HG02938 (cell line): ENCODE measurements around the gene SRCAP.

Source experiments
- ATAC-seq: cut with Tn5 transposase; IDR thresholded peaks from one replicate; pipeline ENCODE4 v1.9.1; 2021; ENCODE audit warnings: mild to moderate bottlenecking, moderate library complexity; ENCODE audit not compliant: unreplicated experiment

The SRCAP gene

GRCh38 chr16:30773826-30774225, 74.9 kb downstream of the SRCAP start:
- ATAC-seq = no peak

- ATAC-seq = no peak
These were observed 75.6 kb downstream of the SRCAP start for GRCh38 chr16:30774367-30775130.

- ATAC-seq = no peak
These were observed 76.1 kb downstream of the SRCAP start for GRCh38 chr16:30775131-30775391.

- peak; percentile 60 for ATAC-seq
These were observed 76.6 kb downstream of the SRCAP start for GRCh38 chr16:30775392-30776188.

GRCh38 chr16:30777591-30778297, 78.8 kb downstream of the SRCAP start:
- no peak for ATAC-seq

GRCh38 chr16:30778549-30779244, 79.7 kb downstream of the SRCAP start:
- ATAC-seq = no peak

GRCh38 chr16:30779596-30779995, 80.6 kb downstream of the SRCAP start:
- no peak for ATAC-seq

GRCh38 chr16:30780021-30780420, 81.0 kb downstream of the SRCAP start:
- no peak for ATAC-seq

- ATAC-seq = no peak
These were observed 81.6 kb downstream of the SRCAP start for GRCh38 chr16:30780549-30780948.

- no peak for ATAC-seq
These were observed 83.7 kb downstream of the SRCAP start for GRCh38 chr16:30782486-30783279.

GRCh38 chr16:30783280-30784109, 84.5 kb downstream of the SRCAP start:
- no peak for ATAC-seq

GRCh38 chr16:30784215-30784614, 85.2 kb downstream of the SRCAP start:
- no peak for ATAC-seq

GRCh38 chr16:30785126-30786106, 86.4 kb downstream of the SRCAP start:
- no peak for ATAC-seq

- no peak for ATAC-seq
These were observed 87.4 kb downstream of the SRCAP start for GRCh38 chr16:30786115-30786935.

GRCh38 chr16:30786936-30787612, 88.1 kb downstream of the SRCAP start, which contains the start of gene ZNF629:
Gene ZNF629 (minus strand): TSS chr16:30787205. CDS start chr16:30784482, 2,723 bp downstream.
- no peak for ATAC-seq

- no peak for ATAC-seq
These were observed 88.8 kb downstream of the SRCAP start for GRCh38 chr16:30787613-30788378.
